ENCODE measurements around the gene MAST4. TPM values are rescaled to one million over a fixed set of nuclear protein-coding genes. Genes with fewer than 3 reads are reported as not detected.

The MAST4 gene
- total and polyA plus RNA-seq, 4 donors, result 17.1 to 34.6 (median 21.0) TPM

GRCh38 chr5:66927140-66927539 is 330.9 kb downstream of the MAST4 start:
- Histone ChIP-seq H3K9me3 (ENCODE audit: control insufficient read depth, insufficient read depth, low read length) (no peaks in the 10 kb centered on the region), H3K27ac (ENCODE audit: low read depth, low read length) (no peak overlapping the region), H3K36me3 (ENCODE audit: control insufficient read depth, insufficient read depth, low read length) (no peaks in the 10 kb centered on the region), H3K4me1 (ENCODE audit: control insufficient read depth, insufficient read depth, low read length) (no peaks in the 10 kb centered on the region), H3K27me3 (ENCODE audit: control insufficient read depth, insufficient read depth, low read length) (no peaks in the 10 kb centered on the region), H3K4me3 (ENCODE audit: low read depth, low read length) (no peak overlapping the region)
- DNase-seq (ENCODE audit: low read depth in 4 of 6, low spot score in 6 of 6), result no peak

- Histone ChIP-seq H3K27me3 (ENCODE audit: control insufficient read depth, insufficient read depth, low read length) (no peaks in the 10 kb centered on the region), H3K36me3 (ENCODE audit: control insufficient read depth, insufficient read depth, low read length) (no peaks in the 10 kb centered on the region), H3K9me3 (ENCODE audit: control insufficient read depth, insufficient read depth, low read length) (no peaks in the 10 kb centered on the region), H3K27ac (ENCODE audit: low read depth, low read length) (no peak overlapping the region), H3K4me3 (ENCODE audit: low read depth, low read length) (no peak overlapping the region), H3K4me1 (ENCODE audit: control insufficient read depth, insufficient read depth, low read length) (no peaks in the 10 kb centered on the region)
- WGBS (ENCODE audit: insufficient coverage), result 78% methylated on average over 1 of the region's 1 CpG
- DNase-seq (ENCODE audit: low read depth in 4 of 6, low spot score in 6 of 6), result no peak
These were observed 333.1 kb downstream of the MAST4 start for GRCh38 chr5:66929281-66929680.

- no peak for DNase-seq (ENCODE audit: low read depth in 4 of 6, low spot score in 6 of 6)
- WGBS (ENCODE audit: insufficient coverage), result no CpG with 5 or more reads among the region's 2 CpGs
- no peaks in the 10 kb centered on the region for H3K27me3 ChIP-seq (ENCODE audit: control insufficient read depth, insufficient read depth, low read length)
- no peak overlapping the region for H3K4me3 ChIP-seq (ENCODE audit: low read depth, low read length)
- no peaks in the 10 kb centered on the region for H3K4me1 ChIP-seq (ENCODE audit: control insufficient read depth, insufficient read depth, low read length)
- no peaks in the 10 kb centered on the region for H3K9me3 ChIP-seq (ENCODE audit: control insufficient read depth, insufficient read depth, low read length)
- H3K27ac ChIP-seq (ENCODE audit: low read depth, low read length), result no peak overlapping the region
- no peaks in the 10 kb centered on the region for H3K36me3 ChIP-seq (ENCODE audit: control insufficient read depth, insufficient read depth, low read length)
These were observed 333.8 kb downstream of the MAST4 start for GRCh38 chr5:66929995-66930394.

- H3K27ac ChIP-seq (ENCODE audit: low read depth, low read length), result no peak overlapping the region
- WGBS (ENCODE audit: insufficient coverage), result no CpG with 5 or more reads among the region's 5 CpGs
- H3K27me3 ChIP-seq (ENCODE audit: control insufficient read depth, insufficient read depth, low read length), result no peaks in the 10 kb centered on the region
- H3K9me3 ChIP-seq (ENCODE audit: control insufficient read depth, insufficient read depth, low read length), result no peaks in the 10 kb centered on the region
- DNase-seq (ENCODE audit: low read depth in 4 of 6, low spot score in 6 of 6), result no peak
- no peaks in the 10 kb centered on the region for H3K4me1 ChIP-seq (ENCODE audit: control insufficient read depth, insufficient read depth, low read length)
- no peaks in the 10 kb centered on the region for H3K36me3 ChIP-seq (ENCODE audit: control insufficient read depth, insufficient read depth, low read length)
- H3K4me3 ChIP-seq (ENCODE audit: low read depth, low read length), result no peak overlapping the region
These were observed 335.5 kb downstream of the MAST4 start for GRCh38 chr5:66931651-66932050.

- H3K4me3 ChIP-seq (ENCODE audit: low read depth, low read length), result no peak overlapping the region
- DNase-seq (ENCODE audit: low read depth in 4 of 6, low spot score in 6 of 6), result no peak
- H3K36me3 ChIP-seq (ENCODE audit: control insufficient read depth, insufficient read depth, low read length), result no peaks in the 10 kb centered on the region
- WGBS (ENCODE audit: insufficient coverage), result 95% methylated on average over 2 of the region's 3 CpGs
- no peak overlapping the region for H3K27ac ChIP-seq (ENCODE audit: low read depth, low read length)
- no peaks in the 10 kb centered on the region for H3K4me1 ChIP-seq (ENCODE audit: control insufficient read depth, insufficient read depth, low read length)
- no peaks in the 10 kb centered on the region for H3K9me3 ChIP-seq (ENCODE audit: control insufficient read depth, insufficient read depth, low read length)
- no peaks in the 10 kb centered on the region for H3K27me3 ChIP-seq (ENCODE audit: control insufficient read depth, insufficient read depth, low read length)
These were observed 336.3 kb downstream of the MAST4 start for GRCh38 chr5:66932457-66932856.

GRCh38 chr5:66933066-66933465 is 336.9 kb downstream of the MAST4 start:
- no CpG with 5 or more reads among the region's 1 CpG for WGBS (ENCODE audit: insufficient coverage)
- Histone ChIP-seq H3K27ac (ENCODE audit: low read depth, low read length) (no peak overlapping the region), H3K4me3 (ENCODE audit: low read depth, low read length) (no peak overlapping the region), H3K36me3 (ENCODE audit: control insufficient read depth, insufficient read depth, low read length) (no peaks in the 10 kb centered on the region), H3K27me3 (ENCODE audit: control insufficient read depth, insufficient read depth, low read length) (no peaks in the 10 kb centered on the region), H3K9me3 (ENCODE audit: control insufficient read depth, insufficient read depth, low read length) (no peaks in the 10 kb centered on the region), H3K4me1 (ENCODE audit: control insufficient read depth, insufficient read depth, low read length) (no peaks in the 10 kb centered on the region)
- DNase-seq (ENCODE audit: low read depth in 4 of 6, low spot score in 6 of 6), result no peak

- Histone ChIP-seq H3K27ac (ENCODE audit: low read depth, low read length) (no peak overlapping the region), H3K4me1 (ENCODE audit: control insufficient read depth, insufficient read depth, low read length) (no peaks in the 10 kb centered on the region), H3K9me3 (ENCODE audit: control insufficient read depth, insufficient read depth, low read length) (no peaks in the 10 kb centered on the region), H3K4me3 (ENCODE audit: low read depth, low read length) (no peak overlapping the region), H3K36me3 (ENCODE audit: control insufficient read depth, insufficient read depth, low read length) (no peaks in the 10 kb centered on the region), H3K27me3 (ENCODE audit: control insufficient read depth, insufficient read depth, low read length) (no peaks in the 10 kb centered on the region)
- DNase-seq (ENCODE audit: low read depth in 4 of 6, low spot score in 6 of 6), result no peak
- no CpG with 5 or more reads among the region's 2 CpGs for WGBS (ENCODE audit: insufficient coverage)
These were observed 342.9 kb downstream of the MAST4 start for GRCh38 chr5:66939094-66939493.

- Histone ChIP-seq H3K9me3 (ENCODE audit: control insufficient read depth, insufficient read depth, low read length) (no peaks in the 10 kb centered on the region), H3K4me3 (ENCODE audit: low read depth, low read length) (no peak overlapping the region), H3K27ac (ENCODE audit: low read depth, low read length) (no peak overlapping the region), H3K27me3 (ENCODE audit: control insufficient read depth, insufficient read depth, low read length) (no peaks in the 10 kb centered on the region), H3K4me1 (ENCODE audit: control insufficient read depth, insufficient read depth, low read length) (no peaks in the 10 kb centered on the region), H3K36me3 (ENCODE audit: control insufficient read depth, insufficient read depth, low read length) (no peaks in the 10 kb centered on the region)
- 82% methylated on average over 3 of the region's 7 CpGs for WGBS (ENCODE audit: insufficient coverage)
- peak in 1 of 6 donors; percentile 43 for DNase-seq (ENCODE audit: low read depth in 4 of 6, low spot score in 6 of 6)
These were observed 349.5 kb downstream of the MAST4 start for GRCh38 chr5:66945389-66946349.

GRCh38 chr5:66947458-66947857 is 351.3 kb downstream of the MAST4 start:
- no peak overlapping the region for H3K4me3 ChIP-seq (ENCODE audit: low read depth, low read length)
- H3K27me3 ChIP-seq (ENCODE audit: control insufficient read depth, insufficient read depth, low read length), result no peaks in the 10 kb centered on the region
- H3K4me1 ChIP-seq (ENCODE audit: control insufficient read depth, insufficient read depth, low read length), result no peaks in the 10 kb centered on the region
- H3K27ac ChIP-seq (ENCODE audit: low read depth, low read length), result no peak overlapping the region
- H3K9me3 ChIP-seq (ENCODE audit: control insufficient read depth, insufficient read depth, low read length), result no peaks in the 10 kb centered on the region
- 100% methylated on average over 1 of the region's 4 CpGs for WGBS (ENCODE audit: insufficient coverage)
- DNase-seq (ENCODE audit: low read depth in 4 of 6, low spot score in 6 of 6), result no peak
- no peaks in the 10 kb centered on the region for H3K36me3 ChIP-seq (ENCODE audit: control insufficient read depth, insufficient read depth, low read length)

GRCh38 chr5:66949066-66949465 is 352.9 kb downstream of the MAST4 start:
- H3K27ac ChIP-seq (ENCODE audit: low read depth, low read length), result no peak overlapping the region
- no peak overlapping the region for H3K4me3 ChIP-seq (ENCODE audit: low read depth, low read length)
- no peaks in the 10 kb centered on the region for H3K4me1 ChIP-seq (ENCODE audit: control insufficient read depth, insufficient read depth, low read length)
- no peaks in the 10 kb centered on the region for H3K36me3 ChIP-seq (ENCODE audit: control insufficient read depth, insufficient read depth, low read length)
- no peak for DNase-seq (ENCODE audit: low read depth in 4 of 6, low spot score in 6 of 6)
- H3K27me3 ChIP-seq (ENCODE audit: control insufficient read depth, insufficient read depth, low read length), result no peaks in the 10 kb centered on the region
- H3K9me3 ChIP-seq (ENCODE audit: control insufficient read depth, insufficient read depth, low read length), result no peaks in the 10 kb centered on the region
- WGBS (ENCODE audit: insufficient coverage), result 100% methylated on average over 1 of the region's 4 CpGs
